ENCODE results near the gene FAM20C. TPM values are rescaled to one million over a fixed set of nuclear protein-coding genes. Genes with fewer than 3 reads are reported as not detected.
"Not testable (repeated sequence)": the region's sequence is repeated elsewhere in the genome, so short reads cannot be mapped to it uniquely, and the experiment has no call there.

The FAM20C gene
- total and polyA plus RNA-seq, 7 experiments from 2014 or later, result 0.22 to 27.0 (median 4.6) TPM; not detected in 2

DNA sequence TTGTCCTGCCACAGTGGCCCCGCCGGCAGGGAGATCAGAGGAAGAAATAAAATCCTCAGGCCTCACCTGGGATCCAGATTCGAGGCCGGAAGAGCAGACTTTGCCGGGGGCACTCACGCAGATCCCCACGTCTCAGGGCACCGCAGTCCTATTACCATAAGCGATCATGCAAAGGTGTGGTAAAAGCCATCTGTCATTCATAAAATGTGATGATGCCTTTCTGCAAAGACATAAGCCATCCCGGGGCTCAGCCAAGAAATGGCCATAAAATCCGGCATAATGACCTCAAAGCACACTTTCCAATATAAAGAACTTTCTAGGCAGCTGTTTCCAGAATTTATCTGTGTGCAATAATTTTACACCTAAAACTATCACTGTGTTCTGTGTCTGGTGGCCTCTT is 9.9 kb upstream of the FAM20C start:
- H3K9me3 Mint-ChIP-seq; H3K27me3 Mint-ChIP-seq; H3K36me3 Mint-ChIP-seq; H3K4me3 ChIP-seq (ENCODE audit: low read length); H3K27ac Mint-ChIP-seq; H3K27me3 ChIP-seq (ENCODE audit: control insufficient read depth in 2 of 2, insufficient read depth in 2 of 2, low read length in 2 of 2); H3K4me3 Mint-ChIP-seq; H3K36me3 ChIP-seq (ENCODE audit: control insufficient read depth in 2 of 3, insufficient read depth in 3 of 3, low read length in 3 of 3); H3K4me1 ChIP-seq (ENCODE audit: control insufficient read depth in 2 of 2, insufficient read depth in 2 of 2, low read length in 2 of 2); H3K27ac ChIP-seq (ENCODE audit: low read depth, low read length); ATAC-seq; DNase-seq; CTCF ChIA-PET; H3K4me1 Mint-ChIP-seq; H3K9me3 ChIP-seq (ENCODE audit: control insufficient read depth in 2 of 3, low read length in 3 of 3); intact Hi-C loops (cut with micrococcal nuclease); POLR2A ChIA-PET: not testable (repeated sequence)

DNA sequence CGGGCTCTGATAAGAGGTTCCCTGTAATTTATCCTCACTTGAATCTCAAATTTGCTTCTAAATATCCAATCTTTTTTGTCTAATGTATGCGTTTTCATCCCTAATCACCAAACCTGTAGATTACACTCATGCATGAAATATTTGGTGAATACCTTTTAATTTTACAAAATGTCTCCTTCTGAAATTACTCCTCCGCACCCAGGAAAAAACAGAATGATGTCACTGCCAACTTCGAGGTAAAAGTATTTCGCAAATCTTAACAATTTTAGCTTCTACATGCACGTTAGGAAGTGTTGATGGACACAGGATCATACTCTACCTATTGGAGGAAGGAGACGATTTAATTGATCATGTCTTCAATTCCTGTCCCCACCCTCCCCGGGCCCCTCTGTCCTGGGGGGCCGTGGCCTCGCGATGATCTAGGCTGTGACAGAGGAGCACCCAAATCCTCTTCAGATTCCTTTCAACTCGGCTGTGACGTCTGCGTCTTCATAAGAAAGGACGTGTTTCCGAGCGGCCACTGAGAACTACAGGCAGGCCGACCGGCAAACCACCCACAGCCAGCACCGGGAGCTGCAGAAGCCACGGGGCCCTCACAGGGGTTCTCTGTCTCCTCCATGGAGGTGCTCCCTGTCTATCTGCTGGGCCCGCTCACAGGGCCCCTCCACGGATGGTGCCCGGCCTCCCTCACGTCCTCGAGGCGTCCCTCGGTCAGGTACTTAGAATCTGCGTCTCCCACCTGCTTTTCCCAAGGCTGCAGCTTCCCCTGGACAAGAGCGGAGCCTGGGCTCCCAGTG is 8.7 kb upstream of the FAM20C start:
- no peaks in the 10 kb centered on the region for H3K9me3 ChIP-seq (ENCODE audit: control insufficient read depth in 2 of 3, low read length in 3 of 3)
- POLR2A ChIA-PET, result interaction anchor here (0.9 kb wide), 1 partner anchor 22 kb away, joined by 4 read pairs; no protein-coding TSS in a partner anchor
- H3K4me1 Mint-ChIP-seq, result no peaks in the 10 kb centered on the region
- H3K36me3 ChIP-seq (ENCODE audit: control insufficient read depth in 2 of 3, insufficient read depth in 3 of 3, low read length in 3 of 3), result no peaks in the 10 kb centered on the region
- peaks cover 0 to 2% (median 0%) of the 10 kb centered on the region in 5 donors for H3K27me3 Mint-ChIP-seq
- peak overlapping the region in 1 of 9 donors; percentile 25 for H3K27ac Mint-ChIP-seq
- CTCF ChIA-PET, result no interaction called here
- no peak for DNase-seq
- no peak for ATAC-seq
- intact Hi-C loops (cut with micrococcal nuclease), result no loop called here
- no peak overlapping the region for H3K4me3 Mint-ChIP-seq
- no peaks in the 10 kb centered on the region for H3K4me1 ChIP-seq (ENCODE audit: control insufficient read depth in 2 of 2, insufficient read depth in 2 of 2, low read length in 2 of 2)
- no peak overlapping the region for H3K4me3 ChIP-seq (ENCODE audit: low read length)
- H3K36me3 Mint-ChIP-seq, result no peaks in the 10 kb centered on the region
- H3K27ac ChIP-seq (ENCODE audit: low read depth, low read length), result no peak overlapping the region
- H3K9me3 Mint-ChIP-seq, result no peaks in the 10 kb centered on the region
- no peaks in the 10 kb centered on the region for H3K27me3 ChIP-seq (ENCODE audit: control insufficient read depth in 2 of 2, insufficient read depth in 2 of 2, low read length in 2 of 2)

DNA sequence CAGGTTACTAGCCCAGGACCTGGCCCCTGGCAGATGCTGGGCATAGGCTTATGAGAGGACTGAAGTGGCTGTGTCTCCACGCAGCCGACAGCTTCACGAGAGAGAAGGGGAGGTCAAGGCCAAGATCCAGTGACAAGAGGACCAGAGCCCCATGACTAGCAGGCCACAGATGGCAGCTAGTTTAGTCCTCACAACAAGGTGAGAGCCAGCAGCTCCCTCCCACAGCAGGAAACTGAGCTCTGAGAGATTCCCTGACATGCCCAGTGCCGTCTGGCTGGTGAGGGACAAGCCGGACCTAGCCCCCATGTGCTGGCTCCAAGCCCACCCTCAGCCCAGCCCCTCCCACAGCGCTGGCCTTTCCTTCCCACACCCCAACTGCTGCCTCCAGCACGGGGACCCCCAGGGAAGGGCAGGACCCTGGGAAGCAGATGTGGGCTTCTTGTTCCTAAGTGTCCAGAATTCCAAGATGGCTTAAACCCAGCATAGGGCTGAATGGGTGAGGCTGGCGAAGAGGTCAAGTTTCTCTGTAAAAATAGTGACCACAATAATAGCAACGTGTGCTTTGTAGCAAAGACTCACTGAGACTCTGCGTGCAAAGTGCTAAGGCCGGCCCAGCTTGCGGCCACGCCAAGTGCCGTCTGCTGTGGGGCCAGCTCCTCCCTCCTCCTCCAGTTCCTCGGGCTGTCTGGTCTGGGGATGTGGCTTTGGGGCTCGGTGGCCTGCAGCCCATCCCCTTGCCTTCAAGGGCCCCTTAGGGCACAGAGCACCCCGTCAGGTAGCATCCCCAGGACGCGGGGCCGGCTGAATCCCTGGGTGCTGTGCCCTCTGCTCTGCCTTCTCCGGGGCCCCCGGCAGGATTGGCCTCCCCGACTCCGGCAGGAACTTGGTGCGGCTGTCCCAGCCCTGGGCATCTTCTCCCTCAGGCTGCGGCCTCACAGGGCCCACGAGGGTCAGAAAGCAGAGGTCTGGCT is 7.8 kb upstream of the FAM20C start:
- no peak for DNase-seq
- no peaks in the 10 kb centered on the region for H3K27me3 ChIP-seq (ENCODE audit: control insufficient read depth in 2 of 2, insufficient read depth in 2 of 2, low read length in 2 of 2)
- no peaks in the 10 kb centered on the region for H3K9me3 ChIP-seq (ENCODE audit: control insufficient read depth in 2 of 3, low read length in 3 of 3)
- no peak overlapping the region for H3K4me3 ChIP-seq (ENCODE audit: low read length)
- Mint-ChIP-seq H3K36me3 (no peaks in the 10 kb centered on the region), H3K27me3 (peaks cover 2 to 11% (median 4%) of the 10 kb centered on the region in 5 donors), H3K4me3 (no peak overlapping the region), H3K4me1 (no peaks in the 10 kb centered on the region), H3K9me3 (no peaks in the 10 kb centered on the region), H3K27ac (peak overlapping the region in 1 of 9 donors; percentile 41)
- H3K4me1 ChIP-seq (ENCODE audit: control insufficient read depth in 2 of 2, insufficient read depth in 2 of 2, low read length in 2 of 2), result no peaks in the 10 kb centered on the region
- ChIA-PET POLR2A (interaction anchor here (0.9 kb wide), 1 partner anchor 21 kb away, joined by 4 read pairs; no protein-coding TSS in a partner anchor), CTCF (interaction anchor here (0.8 kb wide), 1 partner anchor 10 kb away, joined by 5 read pairs; no protein-coding TSS in a partner anchor)
- intact Hi-C loops (cut with micrococcal nuclease), result no loop called here
- no peak overlapping the region for H3K27ac ChIP-seq (ENCODE audit: low read depth, low read length)
- no peaks in the 10 kb centered on the region for H3K36me3 ChIP-seq (ENCODE audit: control insufficient read depth in 2 of 3, insufficient read depth in 3 of 3, low read length in 3 of 3)
- no peak for ATAC-seq

DNA sequence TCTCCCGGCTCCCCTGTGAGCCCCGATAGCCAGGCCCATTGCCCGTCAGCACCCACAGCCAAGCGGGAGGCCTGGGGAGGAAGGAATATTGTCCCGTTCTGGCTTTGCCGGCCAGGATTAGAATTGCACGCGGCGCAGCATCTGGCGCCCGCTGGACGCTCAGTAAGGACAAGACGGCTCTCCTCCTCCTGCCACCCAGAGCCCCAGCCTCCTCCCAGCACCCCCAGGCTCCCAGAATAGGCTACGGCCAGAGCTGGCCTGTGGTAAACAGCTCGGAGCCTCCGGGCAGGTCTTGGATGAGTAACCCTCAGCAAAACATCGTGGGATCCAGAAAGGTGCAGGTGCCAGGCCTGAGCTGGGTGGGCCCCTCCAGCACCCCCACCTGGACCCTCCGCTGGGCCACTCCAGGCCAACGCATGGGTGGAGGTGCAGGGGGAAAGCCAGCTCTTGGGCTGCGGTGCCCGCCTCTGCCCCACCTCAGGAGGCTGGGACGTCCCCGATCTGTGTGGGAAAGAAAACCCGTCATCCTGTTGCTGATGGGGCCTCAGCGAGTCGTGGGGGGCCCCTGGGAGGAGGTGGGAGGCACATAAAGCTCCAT is 5.8 kb upstream of the FAM20C start:
- ChIA-PET CTCF (no interaction called here), POLR2A (no interaction called here)
- Histone ChIP-seq H3K9me3 (ENCODE audit: control insufficient read depth in 2 of 3, low read length in 3 of 3) (no peaks in the 10 kb centered on the region), H3K36me3 (ENCODE audit: control insufficient read depth in 2 of 3, insufficient read depth in 3 of 3, low read length in 3 of 3) (no peaks in the 10 kb centered on the region), H3K4me1 (ENCODE audit: control insufficient read depth in 2 of 2, insufficient read depth in 2 of 2, low read length in 2 of 2) (no peaks in the 10 kb centered on the region), H3K27me3 (ENCODE audit: control insufficient read depth in 2 of 2, insufficient read depth in 2 of 2, low read length in 2 of 2) (peaks cover 0 to 5% of the 10 kb centered on the region in 2 donors), H3K27ac (ENCODE audit: low read depth, low read length) (no peak overlapping the region), H3K4me3 (ENCODE audit: low read length) (no peak overlapping the region)
- Mint-ChIP-seq H3K27ac (no peak overlapping the region), H3K4me3 (no peak overlapping the region), H3K9me3 (no peaks in the 10 kb centered on the region), H3K4me1 (peaks cover 0 to 6% (median 3%) of the 10 kb centered on the region in 7 donors), H3K36me3 (no peaks in the 10 kb centered on the region), H3K27me3 (peaks cover 14 to 24% (median 19%) of the 10 kb centered on the region in 5 donors)
- intact Hi-C loops (cut with micrococcal nuclease), result no loop called here
- DNase-seq, result no peak
- no peak for ATAC-seq

DNA sequence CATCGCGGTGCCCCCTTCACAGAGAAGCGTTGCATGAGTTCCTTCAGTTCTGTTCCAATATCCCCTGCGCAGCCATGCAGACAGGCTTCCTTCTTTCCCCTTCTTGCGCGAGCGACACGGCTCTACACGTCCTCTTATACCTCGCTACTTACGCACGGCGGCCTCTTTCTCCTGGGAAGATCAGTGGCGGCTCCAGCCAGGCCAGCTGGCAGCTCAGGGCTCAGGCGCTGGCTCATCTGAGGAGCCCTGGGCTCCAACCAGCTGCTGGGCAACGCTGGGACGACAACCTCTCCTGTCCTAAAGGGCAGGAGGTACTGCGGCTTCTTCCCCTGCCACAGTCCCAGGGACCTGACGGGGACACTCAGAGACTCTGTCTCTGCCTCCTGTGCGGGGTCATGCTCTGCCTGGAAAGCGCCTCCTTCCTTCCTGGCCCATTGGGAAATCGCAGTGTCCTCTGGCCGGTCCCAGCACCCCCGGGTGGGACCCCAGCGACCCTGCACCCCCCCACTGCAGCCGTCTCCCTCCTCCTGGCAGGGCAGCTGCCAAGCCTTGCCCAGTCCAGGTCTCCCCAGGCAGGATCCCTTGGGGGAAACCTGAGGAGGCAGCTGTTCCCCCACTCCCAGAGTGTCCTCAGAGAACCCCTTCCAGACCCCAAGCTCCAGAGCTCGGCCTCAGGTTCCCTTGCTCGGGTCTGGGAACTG is 5.0 kb upstream of the FAM20C start:
- ATAC-seq (no peak), DNase-seq (no peak)
- intact Hi-C loops (cut with micrococcal nuclease), result no loop called here
- Mint-ChIP-seq H3K4me3 (no peak overlapping the region), H3K27ac (no peak overlapping the region), H3K36me3 (no peaks in the 10 kb centered on the region), H3K27me3 (peaks cover 15 to 24% (median 20%) of the 10 kb centered on the region in 5 donors), H3K4me1 (peaks cover 0 to 6% (median 4%) of the 10 kb centered on the region in 7 donors), H3K9me3 (no peaks in the 10 kb centered on the region)
- ChIA-PET CTCF (no interaction called here), POLR2A (no interaction called here)
- peaks cover 0 to 5% of the 10 kb centered on the region in 2 donors for H3K27me3 ChIP-seq (ENCODE audit: control insufficient read depth in 2 of 2, insufficient read depth in 2 of 2, low read length in 2 of 2)
- no peaks in the 10 kb centered on the region for H3K36me3 ChIP-seq (ENCODE audit: control insufficient read depth in 2 of 3, insufficient read depth in 3 of 3, low read length in 3 of 3)
- no peaks in the 10 kb centered on the region for H3K4me1 ChIP-seq (ENCODE audit: control insufficient read depth in 2 of 2, insufficient read depth in 2 of 2, low read length in 2 of 2)
- H3K9me3 ChIP-seq (ENCODE audit: control insufficient read depth in 2 of 3, low read length in 3 of 3), result no peaks in the 10 kb centered on the region
- H3K27ac ChIP-seq (ENCODE audit: low read depth, low read length), result no peak overlapping the region
- no peak overlapping the region for H3K4me3 ChIP-seq (ENCODE audit: low read length)

DNA sequence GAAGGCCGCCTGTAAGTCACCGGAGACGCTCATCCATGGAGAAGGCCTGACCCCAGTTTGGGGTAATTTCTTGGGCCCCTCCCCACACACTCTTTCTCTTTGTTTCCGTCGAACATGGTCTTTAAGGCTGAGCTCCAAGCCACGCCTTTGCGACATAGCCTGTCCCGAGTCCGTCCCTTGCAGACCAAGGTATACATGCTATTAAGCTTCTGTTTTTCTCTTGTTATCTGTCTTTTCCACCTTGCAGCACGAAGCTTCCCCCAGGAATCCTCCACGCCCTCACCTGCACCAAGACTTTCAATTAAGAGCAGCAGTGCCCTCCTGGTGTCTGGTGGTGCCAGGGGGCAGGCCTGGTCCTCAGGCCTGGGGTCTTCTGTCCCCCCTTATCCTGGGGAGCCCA is 4.2 kb upstream of the FAM20C start:
- Mint-ChIP-seq H3K4me3 (no peak overlapping the region), H3K9me3 (no peaks in the 10 kb centered on the region), H3K36me3 (no peaks in the 10 kb centered on the region), H3K4me1 (peaks cover 0 to 6% (median 4%) of the 10 kb centered on the region in 7 donors), H3K27me3 (peaks cover 15 to 24% (median 20%) of the 10 kb centered on the region in 5 donors), H3K27ac (no peak overlapping the region)
- CTCF ChIA-PET, result no interaction called here
- no peak overlapping the region for H3K27ac ChIP-seq (ENCODE audit: low read depth, low read length)
- H3K27me3 ChIP-seq (ENCODE audit: control insufficient read depth in 2 of 2, insufficient read depth in 2 of 2, low read length in 2 of 2), result peaks cover 0 to 5% of the 10 kb centered on the region in 2 donors
- intact Hi-C loops (cut with micrococcal nuclease), result no loop called here
- no peaks in the 10 kb centered on the region for H3K4me1 ChIP-seq (ENCODE audit: control insufficient read depth in 2 of 2, insufficient read depth in 2 of 2, low read length in 2 of 2)
- H3K9me3 ChIP-seq (ENCODE audit: control insufficient read depth in 2 of 3, low read length in 3 of 3), result no peaks in the 10 kb centered on the region
- H3K36me3 ChIP-seq (ENCODE audit: control insufficient read depth in 2 of 3, insufficient read depth in 3 of 3, low read length in 3 of 3), result no peaks in the 10 kb centered on the region
- ATAC-seq (no peak), DNase-seq (no peak)
- POLR2A ChIA-PET, result no interaction called here
- no peak overlapping the region for H3K4me3 ChIP-seq (ENCODE audit: low read length)
